ENCODE data around the gene RNU4-1.

GRCh38 chr12:120254809-120255208 is 38.2 kb downstream of the RNU4-1 start:
- TF ChIP-seq CTCF (IDR thresholded peaks at IDR 0.05; ENCODE audit: low read depth, low read length, poor library complexity, severe bottlenecking) = no peak
- TF ChIP-seq EZH2phosphoT487 (IDR thresholded peaks at IDR 0.05; ENCODE audit: borderline replicate concordance, low read length) = no peak

Data from DOHH2 (cell line).